ENCODE measurements around the gene ROR2.

Gene ROR2

DNA sequence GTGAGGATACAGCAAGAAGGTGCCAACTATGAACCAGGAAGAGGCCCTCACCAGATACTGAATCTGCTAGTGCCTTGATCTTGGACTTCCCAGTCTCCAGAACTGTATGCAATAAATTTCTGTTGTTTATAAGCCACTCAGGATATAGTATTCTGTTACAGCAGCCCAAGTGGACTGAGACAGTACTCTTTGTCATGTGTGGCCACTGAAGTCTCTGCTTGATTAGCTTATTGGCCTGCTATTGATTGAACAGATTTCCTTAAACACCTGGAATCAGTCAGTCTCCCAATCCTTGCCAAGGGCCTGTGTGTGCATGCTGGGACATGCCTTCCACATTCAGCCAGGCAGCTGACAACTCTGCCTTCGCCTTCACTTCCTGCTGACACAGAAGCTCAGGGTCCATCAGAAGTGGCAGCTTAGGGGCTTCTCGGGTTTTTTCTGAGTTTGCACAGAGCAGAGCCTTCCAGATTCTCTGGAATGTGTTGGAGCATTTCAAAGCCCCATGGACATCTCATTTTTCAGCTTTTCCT is 13.7 kb upstream of the ROR2 start:
- no peak for TF ChIP-seq ZFX (IDR thresholded peaks at IDR 0.05; ENCODE audit: borderline replicate concordance)
- TF ChIP-seq, protein P1, sequence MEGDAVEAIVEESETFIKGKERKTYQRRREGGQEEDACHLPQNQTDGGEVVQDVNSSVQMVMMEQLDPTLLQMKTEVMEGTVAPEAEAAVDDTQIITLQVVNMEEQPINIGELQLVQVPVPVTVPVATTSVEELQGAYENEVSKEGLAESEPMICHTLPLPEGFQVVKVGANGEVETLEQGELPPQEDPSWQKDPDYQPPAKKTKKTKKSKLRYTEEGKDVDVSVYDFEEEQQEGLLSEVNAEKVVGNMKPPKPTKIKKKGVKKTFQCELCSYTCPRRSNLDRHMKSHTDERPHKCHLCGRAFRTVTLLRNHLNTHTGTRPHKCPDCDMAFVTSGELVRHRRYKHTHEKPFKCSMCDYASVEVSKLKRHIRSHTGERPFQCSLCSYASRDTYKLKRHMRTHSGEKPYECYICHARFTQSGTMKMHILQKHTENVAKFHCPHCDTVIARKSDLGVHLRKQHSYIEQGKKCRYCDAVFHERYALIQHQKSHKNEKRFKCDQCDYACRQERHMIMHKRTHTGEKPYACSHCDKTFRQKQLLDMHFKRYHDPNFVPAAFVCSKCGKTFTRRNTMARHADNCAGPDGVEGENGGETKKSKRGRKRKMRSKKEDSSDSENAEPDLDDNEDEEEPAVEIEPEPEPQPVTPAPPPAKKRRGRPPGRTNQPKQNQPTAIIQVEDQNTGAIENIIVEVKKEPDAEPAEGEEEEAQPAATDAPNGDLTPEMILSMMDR (IDR thresholded peaks at IDR 0.05): no peak
- no peak overlapping the region for H3K27ac ChIP-seq

DNA sequence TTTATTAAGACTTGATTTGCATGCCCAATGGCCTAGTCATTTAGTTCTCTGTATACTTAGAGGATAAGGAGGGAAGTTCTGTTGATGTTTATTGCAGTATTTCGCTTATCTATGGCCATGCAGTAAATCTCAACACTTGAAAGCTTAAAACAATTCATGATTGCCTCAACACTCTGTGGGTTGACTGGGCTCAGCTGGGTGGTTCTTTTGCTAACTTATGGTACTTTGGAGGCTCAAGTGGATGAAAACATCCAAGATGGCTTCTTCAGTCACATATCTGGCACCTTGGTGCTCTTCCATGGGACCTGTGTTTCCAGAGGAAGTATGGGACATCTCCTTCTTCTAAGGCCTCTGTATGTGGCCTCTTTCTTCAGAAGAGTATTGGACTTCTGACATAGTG is 10.3 kb upstream of the ROR2 start:
- no peak overlapping the region for H3K27ac ChIP-seq
- no peak for TF ChIP-seq ZFX (IDR thresholded peaks at IDR 0.05; ENCODE audit: borderline replicate concordance)
- TF ChIP-seq, protein P1 (IDR thresholded peaks at IDR 0.05): no peak

DNA sequence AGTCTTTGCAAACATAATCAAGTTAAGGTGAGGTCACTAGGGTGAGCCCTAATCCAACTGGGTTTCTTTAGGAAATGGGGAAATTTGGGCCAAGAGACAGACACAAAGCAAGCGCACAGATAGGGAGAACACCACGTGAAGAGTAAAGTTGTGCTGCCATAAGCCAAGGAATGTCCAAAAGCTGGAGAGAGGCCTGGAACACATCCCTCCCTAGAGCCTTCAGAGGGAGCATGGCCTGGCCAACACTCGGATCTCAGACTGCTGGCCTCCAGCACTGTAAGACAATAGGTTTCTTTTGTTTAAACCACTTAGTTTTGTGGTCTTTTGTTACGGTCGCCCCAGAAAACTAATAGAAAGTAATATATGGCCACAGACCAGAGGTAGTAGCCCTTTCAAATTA is 8.1 kb upstream of the ROR2 start:
- H3K27ac ChIP-seq: no peak overlapping the region
- TF ChIP-seq, protein P1 (IDR thresholded peaks at IDR 0.05): no peak
- TF ChIP-seq ZFX (IDR thresholded peaks at IDR 0.05; ENCODE audit: borderline replicate concordance): no peak

DNA sequence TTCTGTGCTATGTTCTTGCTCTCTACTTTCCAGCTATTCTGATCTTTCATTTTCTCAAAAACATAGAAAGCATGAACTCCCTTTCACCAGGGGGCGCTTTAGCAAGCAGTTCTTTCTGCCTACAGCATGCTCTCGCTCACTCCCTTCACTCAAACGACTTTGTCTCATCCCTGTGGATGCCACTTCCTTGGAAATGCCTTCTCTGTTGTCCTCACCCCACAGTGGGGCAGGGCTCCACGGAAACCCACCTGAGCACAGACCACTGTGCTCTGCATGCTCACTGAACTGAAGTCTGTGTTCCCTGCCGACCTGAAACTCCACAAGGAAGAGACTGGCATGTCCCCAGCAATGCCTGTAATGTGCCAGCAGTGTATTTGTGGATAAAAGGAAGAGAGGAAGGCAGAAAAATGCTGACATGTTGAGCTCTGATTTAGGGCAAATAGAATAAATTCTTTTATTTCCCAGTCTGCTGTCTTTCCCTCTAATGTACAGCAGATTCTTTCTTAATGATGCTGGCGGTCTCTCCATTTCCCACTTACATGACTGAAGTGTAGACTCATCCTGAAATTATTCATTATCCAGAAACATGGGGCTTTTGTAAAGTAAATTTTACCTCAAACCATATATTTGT is 4.9 kb upstream of the ROR2 start:
- TF ChIP-seq, protein P1 (IDR thresholded peaks at IDR 0.05): peak; percentile 84
- TF ChIP-seq ZFX (IDR thresholded peaks at IDR 0.05; ENCODE audit: borderline replicate concordance): no peak
- H3K27ac ChIP-seq: no peak overlapping the region

DNA sequence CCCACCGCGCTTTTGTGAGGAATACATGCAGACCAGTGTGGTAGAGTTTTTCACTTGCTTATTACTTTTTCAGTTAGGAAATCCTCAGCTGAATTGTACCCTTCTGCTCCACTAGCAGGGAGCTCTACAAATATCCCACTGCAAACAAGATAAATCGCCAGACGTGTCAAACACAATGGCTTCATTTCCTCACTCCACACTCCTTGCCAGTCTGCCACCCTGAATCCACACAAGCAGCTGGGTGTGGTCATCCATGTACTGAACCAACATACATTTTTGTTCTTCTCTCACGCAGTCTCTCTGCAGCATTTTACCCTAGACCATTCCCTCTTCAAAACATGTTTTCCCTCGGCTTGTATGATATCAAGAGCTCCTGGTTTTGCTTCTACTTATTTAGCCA is 3.7 kb upstream of the ROR2 start:
- H3K27ac ChIP-seq: no peak overlapping the region
- no peak for TF ChIP-seq ZFX (IDR thresholded peaks at IDR 0.05; ENCODE audit: borderline replicate concordance)
- TF ChIP-seq, protein P1 (IDR thresholded peaks at IDR 0.05): no peak

DNA sequence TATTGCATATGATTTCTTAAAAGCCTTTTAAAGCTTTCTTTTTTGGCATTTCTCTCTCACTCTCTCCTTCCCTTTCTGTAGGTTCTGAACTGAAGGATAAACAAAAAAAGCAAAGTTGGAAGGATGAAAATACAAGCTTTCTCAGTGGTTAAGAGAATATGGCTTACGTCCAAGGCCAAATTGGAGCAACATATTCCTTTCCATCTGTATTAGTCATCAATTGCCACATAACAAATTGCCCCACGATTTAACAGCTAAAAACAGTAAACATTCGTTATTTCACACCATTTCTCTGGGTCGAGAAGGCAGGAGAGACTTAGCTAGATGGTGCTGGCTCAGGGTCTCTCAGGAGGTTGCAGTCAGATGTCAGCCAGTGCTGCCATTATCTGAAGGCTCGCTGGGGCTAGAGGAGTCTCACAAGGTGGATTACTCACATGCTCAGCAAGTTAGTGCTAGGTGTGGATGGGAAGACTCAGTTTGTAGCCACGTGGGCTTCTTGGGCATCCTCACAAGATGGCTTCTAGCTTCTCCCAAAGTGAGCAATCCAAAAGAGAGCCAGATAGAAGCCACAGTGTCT is 2.0 kb upstream of the ROR2 start:
- no peak for TF ChIP-seq ZFX (IDR thresholded peaks at IDR 0.05; ENCODE audit: borderline replicate concordance)
- TF ChIP-seq, protein P1 (IDR thresholded peaks at IDR 0.05): no peak
- H3K27ac ChIP-seq: no peak overlapping the region

DNA sequence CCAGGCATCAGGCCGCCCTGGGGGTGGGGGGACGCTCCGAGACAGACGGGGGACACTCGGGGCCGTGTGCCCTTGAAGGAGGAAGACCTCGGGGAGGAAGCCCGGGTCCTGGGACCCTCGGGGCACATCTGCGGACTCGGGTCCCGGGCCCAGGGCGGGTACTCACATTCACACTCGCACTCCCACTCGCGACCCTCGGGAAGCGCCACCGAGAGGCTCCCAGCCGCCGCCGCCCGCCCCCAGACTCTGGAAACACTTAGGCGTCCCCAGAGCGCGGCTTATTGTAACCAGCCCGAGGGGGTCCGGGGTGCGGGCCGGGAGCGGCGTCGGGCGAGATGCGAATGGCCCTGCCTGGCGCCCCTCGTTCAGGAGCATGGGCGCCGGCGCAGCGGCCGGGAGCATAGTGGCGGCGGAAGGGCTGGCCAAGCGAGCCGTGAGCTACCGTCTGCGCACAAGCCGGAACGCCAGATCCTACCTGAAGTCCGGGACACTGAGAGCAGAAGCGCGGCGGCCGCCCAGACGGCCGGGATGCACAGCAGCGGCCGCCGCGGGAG is 559 bp downstream of the ROR2 start:
- H3K27ac ChIP-seq: no peak overlapping the region
- no peak for TF ChIP-seq ZFX (IDR thresholded peaks at IDR 0.05; ENCODE audit: borderline replicate concordance)
- TF ChIP-seq, protein P1 (IDR thresholded peaks at IDR 0.05): no peak

Measured in 22Rv1 (cell line).